ENCODE results near the gene ITPR2. TPM values are rescaled to one million over a fixed set of nuclear protein-coding genes. Genes with fewer than 3 reads are reported as not detected.

ITPR2 gene
- total RNA-seq, 2 donors from 2014 or later: 14.8 to 74.4 TPM

DNA sequence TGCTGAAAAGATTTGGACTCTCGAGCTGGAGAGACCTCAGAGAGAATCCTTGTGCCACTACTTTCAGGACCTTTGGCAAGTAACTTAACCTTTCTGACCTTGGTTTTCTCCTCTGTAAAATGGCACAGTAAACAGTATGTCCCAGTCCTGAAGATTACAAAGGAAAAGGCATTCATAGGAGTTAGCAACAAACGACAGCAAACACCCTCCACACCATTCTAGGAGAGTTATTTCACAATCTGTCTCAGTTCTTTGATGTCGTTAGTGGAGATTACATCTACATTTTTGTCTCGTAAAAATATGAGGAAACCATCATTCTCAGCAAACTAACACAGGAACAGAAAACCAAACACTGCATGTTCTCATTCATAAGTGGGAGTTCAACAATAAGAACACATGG, 205.7 kb downstream of the ITPR2 start:
- Histone ChIP-seq H3K4me1 (ENCODE audit: control insufficient read depth, insufficient read depth, low read length) (no peaks in the 10 kb centered on the region), H3K27ac (ENCODE audit: low read depth, low read length) (no peak overlapping the region), H3K27me3 (ENCODE audit: control insufficient read depth, insufficient read depth, low read length, poor library complexity, severe bottlenecking) (no peaks in the 10 kb centered on the region), H3K9me3 (ENCODE audit: control insufficient read depth, low read length) (no peaks in the 10 kb centered on the region), H3K9ac (ENCODE audit: extremely low read depth, low read length, poor library complexity, severe bottlenecking) (no peak overlapping the region), H3K36me3 (ENCODE audit: control insufficient read depth, insufficient read depth, low read length) (no peaks in the 10 kb centered on the region), H3K4me3 (ENCODE audit: low read length) (no peak overlapping the region)
- DNase-seq: no peak
- H3K4me1 Mint-ChIP-seq: peaks cover 1% of the 10 kb centered on the region
- no peak overlapping the region for H3K4me3 Mint-ChIP-seq
- peaks cover 25% of the 10 kb centered on the region for H3K36me3 Mint-ChIP-seq (ENCODE audit: low read depth)
- H3K27ac Mint-ChIP-seq: no peak overlapping the region
- no peaks in the 10 kb centered on the region for H3K9me3 Mint-ChIP-seq
- no peaks in the 10 kb centered on the region for H3K27me3 Mint-ChIP-seq (ENCODE audit: insufficient read depth)
- TF ChIP-seq, protein P1, sequence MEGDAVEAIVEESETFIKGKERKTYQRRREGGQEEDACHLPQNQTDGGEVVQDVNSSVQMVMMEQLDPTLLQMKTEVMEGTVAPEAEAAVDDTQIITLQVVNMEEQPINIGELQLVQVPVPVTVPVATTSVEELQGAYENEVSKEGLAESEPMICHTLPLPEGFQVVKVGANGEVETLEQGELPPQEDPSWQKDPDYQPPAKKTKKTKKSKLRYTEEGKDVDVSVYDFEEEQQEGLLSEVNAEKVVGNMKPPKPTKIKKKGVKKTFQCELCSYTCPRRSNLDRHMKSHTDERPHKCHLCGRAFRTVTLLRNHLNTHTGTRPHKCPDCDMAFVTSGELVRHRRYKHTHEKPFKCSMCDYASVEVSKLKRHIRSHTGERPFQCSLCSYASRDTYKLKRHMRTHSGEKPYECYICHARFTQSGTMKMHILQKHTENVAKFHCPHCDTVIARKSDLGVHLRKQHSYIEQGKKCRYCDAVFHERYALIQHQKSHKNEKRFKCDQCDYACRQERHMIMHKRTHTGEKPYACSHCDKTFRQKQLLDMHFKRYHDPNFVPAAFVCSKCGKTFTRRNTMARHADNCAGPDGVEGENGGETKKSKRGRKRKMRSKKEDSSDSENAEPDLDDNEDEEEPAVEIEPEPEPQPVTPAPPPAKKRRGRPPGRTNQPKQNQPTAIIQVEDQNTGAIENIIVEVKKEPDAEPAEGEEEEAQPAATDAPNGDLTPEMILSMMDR (conservative IDR thresholded peaks at IDR 0.05): no peak
- 83 to 87% methylated on average over 1 to 4 of the region's 4 CpGs for WGBS, 2 experiments (ENCODE audit: insufficient coverage in 1 of 2, insufficient read length in 1 of 2)

DNA sequence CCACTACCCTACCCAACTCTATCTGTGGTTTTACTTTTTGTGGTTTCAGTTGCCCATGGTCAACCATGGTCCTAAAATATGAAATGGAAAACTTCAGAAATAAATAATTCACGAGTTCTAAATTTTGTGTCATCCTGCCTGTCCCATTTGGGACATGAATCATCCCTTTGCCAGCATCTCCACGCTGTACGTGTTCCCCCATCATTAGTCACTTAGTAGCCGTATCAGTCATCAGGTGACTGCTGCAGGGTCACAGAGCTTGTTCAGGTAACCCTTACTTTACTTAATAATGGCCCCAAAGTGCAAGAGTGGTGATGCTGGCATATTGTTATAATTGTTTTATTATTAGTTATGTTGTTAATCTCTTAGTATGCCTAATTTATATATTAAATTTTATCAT, 209.9 kb downstream of the ITPR2 start:
- Histone ChIP-seq H3K9ac (ENCODE audit: extremely low read depth, low read length, poor library complexity, severe bottlenecking) (no peak overlapping the region), H3K4me1 (ENCODE audit: control insufficient read depth, insufficient read depth, low read length) (no peaks in the 10 kb centered on the region), H3K27me3 (ENCODE audit: control insufficient read depth, insufficient read depth, low read length, poor library complexity, severe bottlenecking) (no peaks in the 10 kb centered on the region), H3K27ac (ENCODE audit: low read depth, low read length) (no peak overlapping the region), H3K4me3 (ENCODE audit: low read length) (no peak overlapping the region), H3K9me3 (ENCODE audit: control insufficient read depth, low read length) (no peaks in the 10 kb centered on the region), H3K36me3 (ENCODE audit: control insufficient read depth, insufficient read depth, low read length) (no peaks in the 10 kb centered on the region)
- DNase-seq: no peak
- H3K9me3 Mint-ChIP-seq: no peaks in the 10 kb centered on the region
- peaks cover 40% of the 10 kb centered on the region for H3K36me3 Mint-ChIP-seq (ENCODE audit: low read depth)
- WGBS, 2 experiments (ENCODE audit: insufficient coverage in 1 of 2, insufficient read length in 1 of 2): 91 to 97% methylated on average over 4 of the region's 4 CpGs
- no peak overlapping the region for H3K27ac Mint-ChIP-seq
- H3K4me1 Mint-ChIP-seq: no peaks in the 10 kb centered on the region
- no peak overlapping the region for H3K4me3 Mint-ChIP-seq
- TF ChIP-seq, protein P1 (conservative IDR thresholded peaks at IDR 0.05): no peak
- H3K27me3 Mint-ChIP-seq (ENCODE audit: insufficient read depth): no peaks in the 10 kb centered on the region

DNA sequence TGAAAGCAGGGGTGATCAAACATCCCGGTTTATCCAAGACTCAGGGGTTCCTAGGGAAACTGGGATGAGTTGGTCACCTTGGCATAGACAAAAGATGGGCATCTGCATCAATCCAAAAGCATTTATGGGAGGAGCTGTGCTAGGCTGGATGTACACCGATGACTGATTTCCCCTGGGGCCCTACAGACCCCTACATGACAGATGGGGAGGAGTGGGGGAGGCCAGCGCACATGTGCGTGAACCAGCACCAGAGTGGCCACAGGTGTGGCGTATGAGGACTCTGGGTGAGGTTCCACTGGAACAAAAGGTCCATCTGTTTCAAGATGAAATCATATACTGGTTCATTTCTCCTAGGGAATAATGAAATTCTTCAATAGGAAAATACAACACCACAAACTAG, 210.4 kb downstream of the ITPR2 start:
- Mint-ChIP-seq H3K27ac (no peak overlapping the region), H3K4me1 (no peaks in the 10 kb centered on the region), H3K9me3 (no peaks in the 10 kb centered on the region), H3K4me3 (no peak overlapping the region), H3K27me3 (ENCODE audit: insufficient read depth) (no peaks in the 10 kb centered on the region), H3K36me3 (ENCODE audit: low read depth) (peaks cover 38% of the 10 kb centered on the region)
- 90 to 91% methylated on average over 3 to 5 of the region's 5 CpGs for WGBS, 2 experiments (ENCODE audit: insufficient coverage in 1 of 2, insufficient read length in 1 of 2)
- no peaks in the 10 kb centered on the region for H3K9me3 ChIP-seq (ENCODE audit: control insufficient read depth, low read length)
- no peak overlapping the region for H3K9ac ChIP-seq (ENCODE audit: extremely low read depth, low read length, poor library complexity, severe bottlenecking)
- H3K27me3 ChIP-seq (ENCODE audit: control insufficient read depth, insufficient read depth, low read length, poor library complexity, severe bottlenecking): no peaks in the 10 kb centered on the region
- no peak overlapping the region for H3K4me3 ChIP-seq (ENCODE audit: low read length)
- no peaks in the 10 kb centered on the region for H3K36me3 ChIP-seq (ENCODE audit: control insufficient read depth, insufficient read depth, low read length)
- no peaks in the 10 kb centered on the region for H3K4me1 ChIP-seq (ENCODE audit: control insufficient read depth, insufficient read depth, low read length)
- no peak overlapping the region for H3K27ac ChIP-seq (ENCODE audit: low read depth, low read length)
- DNase-seq: no peak
- TF ChIP-seq, protein P1 (conservative IDR thresholded peaks at IDR 0.05): no peak

Measured in endodermal cell (in vitro differentiated cells).